NCI-H774 (cell line): ENCODE data around the gene GAS6.
"Not testable (repeated sequence)": the region's sequence is repeated elsewhere in the genome, so short reads cannot be mapped to it uniquely, and the experiment has no call there.

Experiments used
- DNase-seq: peaks from one replicate; lab custom pipeline; 2025; lab: John Stamatoyannopoulos, UW

The GAS6 gene

DNA sequence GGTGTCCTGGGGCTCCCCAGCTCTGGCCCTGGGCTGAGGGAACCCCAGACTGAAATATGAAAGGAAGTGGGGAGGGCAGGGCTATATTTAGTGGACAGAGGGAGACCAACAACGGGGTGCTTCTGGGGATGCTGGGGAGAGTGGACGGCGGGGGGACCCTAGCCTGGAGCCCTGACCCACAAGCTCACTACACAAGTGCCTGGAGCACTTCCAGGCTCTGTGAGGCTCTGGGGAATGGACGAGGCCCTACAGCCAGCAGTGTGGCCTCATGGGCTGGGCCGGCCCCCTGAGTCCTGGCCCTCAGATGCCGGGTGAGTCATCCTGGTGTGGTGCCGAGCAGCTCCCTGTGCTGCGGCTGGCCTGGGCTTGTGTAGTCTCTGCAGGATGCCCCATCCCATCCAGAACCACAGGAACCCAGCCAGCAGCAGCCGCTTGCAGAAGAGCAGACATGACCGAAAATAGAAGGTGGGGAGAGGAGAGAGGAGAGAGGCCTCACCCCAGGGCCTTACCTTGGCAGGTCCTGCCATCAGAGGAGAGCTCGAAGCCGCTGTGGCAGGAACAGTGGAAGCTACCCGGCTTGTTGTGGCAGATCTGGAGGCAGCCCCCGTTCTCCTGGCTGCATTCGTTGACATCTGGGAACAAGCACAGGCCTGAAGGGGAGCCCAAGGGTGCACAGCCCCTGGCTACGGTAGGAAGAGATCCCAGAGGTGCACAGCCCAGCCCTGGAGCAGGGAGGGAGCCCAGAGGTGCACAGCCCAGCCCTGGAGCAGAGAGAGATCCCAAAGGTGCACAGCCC lies 26.1 kb downstream of the GAS6 start:
- DNase-seq, result no peak

DNA sequence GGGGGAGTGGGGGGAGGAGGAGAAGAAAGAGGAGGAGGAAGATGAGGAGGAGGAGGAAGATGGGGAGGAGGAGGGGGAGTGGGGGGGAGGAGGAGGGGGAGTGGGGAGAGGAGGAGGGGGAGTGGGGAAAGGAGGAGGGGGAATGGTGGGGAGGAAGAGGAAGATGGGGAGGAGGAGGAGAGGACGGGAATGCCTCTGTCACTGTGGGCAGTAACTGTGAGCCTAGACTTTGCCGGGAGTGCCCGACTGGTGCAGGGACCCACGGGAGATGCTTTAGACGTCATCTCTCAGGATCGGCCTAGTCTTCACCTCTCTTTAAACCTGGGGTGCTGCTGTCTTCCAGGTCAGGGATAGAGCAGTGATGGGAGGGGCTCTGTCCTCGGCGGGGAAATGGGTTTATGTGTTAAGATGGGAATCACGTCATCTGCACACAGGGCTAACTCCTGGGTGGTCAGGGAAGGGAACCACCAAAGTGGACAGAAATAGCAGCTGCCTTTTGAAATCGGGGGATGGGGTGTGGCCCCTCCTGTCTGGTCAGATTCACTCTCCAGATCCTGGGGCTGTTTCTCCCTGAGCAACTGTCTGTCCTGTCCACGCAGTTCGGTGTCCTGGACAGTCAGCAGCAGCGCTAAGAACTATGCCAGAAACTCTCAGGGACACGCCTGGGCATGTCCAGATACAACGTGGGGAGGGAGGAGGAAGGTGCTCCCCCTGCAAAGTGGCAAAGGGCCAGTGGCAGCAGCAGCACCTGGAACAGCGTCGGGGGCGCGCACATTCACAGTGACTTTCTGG lies 26.9 kb downstream of the GAS6 start:
- no peak for DNase-seq

DNA sequence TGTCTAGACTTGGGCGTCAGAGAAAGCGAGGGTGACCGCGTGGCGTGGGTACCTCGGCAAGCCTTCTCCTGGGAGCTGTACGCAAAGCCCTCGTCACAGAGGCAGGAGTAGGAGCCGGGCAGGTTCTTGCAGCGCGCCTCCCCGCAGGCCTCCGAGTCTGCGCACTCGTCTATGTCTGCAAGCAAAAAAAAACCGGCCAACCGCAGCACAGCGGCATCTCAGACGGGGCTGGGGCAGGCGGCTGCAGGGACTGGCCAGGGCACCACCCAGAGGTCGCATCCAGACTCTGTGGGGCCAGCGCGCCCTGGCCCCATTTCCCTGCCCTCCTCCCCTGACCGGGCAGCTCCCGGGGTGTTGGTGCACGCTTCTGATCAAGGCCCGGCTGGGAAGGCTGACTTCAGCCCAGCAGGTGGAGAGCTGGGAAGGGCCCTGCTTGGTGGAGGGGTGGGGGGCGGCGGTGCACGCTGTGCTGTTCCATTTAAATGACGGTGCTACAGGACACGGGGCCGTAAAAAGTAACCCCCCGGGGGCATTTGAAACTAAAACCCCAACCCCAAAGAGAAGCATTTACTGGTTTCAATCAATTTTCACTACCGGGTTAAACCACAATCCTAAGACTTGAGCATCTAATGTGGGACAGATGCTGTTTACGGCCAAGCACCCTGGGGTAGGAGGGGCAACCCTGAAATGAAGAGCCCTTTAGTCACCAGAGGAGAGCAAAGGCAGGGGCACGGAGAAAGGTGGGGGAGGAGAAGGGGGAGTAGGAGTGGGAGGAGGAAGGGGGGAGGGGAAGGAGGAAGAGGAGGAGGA lies 28.2 kb downstream of the GAS6 start:
- no peak for DNase-seq

- DNase-seq, result no peak
These were observed 29.2 kb downstream of the GAS6 start for GRCh38 chr13:113834496-113835200.

GRCh38 chr13:113834006-113834405 lies 29.9 kb downstream of the GAS6 start:
- DNase-seq, result not testable (repeated sequence)

DNA sequence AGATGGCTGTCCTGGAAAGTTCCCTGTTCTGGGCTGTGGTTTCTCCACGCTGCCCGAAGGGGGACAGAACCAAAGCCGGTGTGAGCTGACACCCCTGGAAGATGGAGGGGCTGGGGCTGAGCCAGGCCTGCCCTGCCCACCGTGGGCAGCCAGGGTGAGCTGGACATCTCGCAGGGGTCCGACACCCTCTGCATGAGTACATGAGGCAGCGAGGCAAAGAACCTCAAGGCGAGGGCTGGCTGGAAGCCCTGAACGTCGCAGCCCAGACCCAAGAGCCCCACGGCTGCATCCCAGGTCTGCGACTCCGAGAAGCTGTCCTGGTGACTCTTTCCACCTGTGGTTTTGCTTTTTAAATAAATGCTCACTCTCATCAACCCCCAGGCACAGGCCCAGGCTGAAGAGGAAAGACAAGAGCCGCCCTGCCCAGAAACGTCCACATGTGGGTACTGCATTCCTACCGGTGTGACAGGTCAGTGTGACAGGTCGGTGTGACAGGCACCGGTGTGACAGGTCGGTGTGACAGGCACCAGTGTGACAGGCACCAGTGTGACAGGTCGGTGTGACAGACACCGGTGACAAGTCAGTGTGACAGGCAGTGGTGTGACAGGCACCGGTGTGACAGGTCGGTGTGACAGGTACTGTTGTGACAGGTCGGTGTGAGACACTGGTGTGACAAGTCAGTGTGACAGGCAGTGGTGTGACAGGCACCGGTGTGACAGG lies 30.6 kb downstream of the GAS6 start:
- DNase-seq, result no peak

- no peak for DNase-seq
These were observed 31.2 kb downstream of the GAS6 start for GRCh38 chr13:113832631-113833030.

- DNase-seq, result no peak
These were observed 31.7 kb downstream of the GAS6 start for GRCh38 chr13:113832205-113832604.

GRCh38 chr13:113831061-113831460 lies 32.8 kb downstream of the GAS6 start:
- no peak for DNase-seq

GRCh38 chr13:113830426-113830950 lies 33.4 kb downstream of the GAS6 start:
- not testable (repeated sequence) for DNase-seq

DNA sequence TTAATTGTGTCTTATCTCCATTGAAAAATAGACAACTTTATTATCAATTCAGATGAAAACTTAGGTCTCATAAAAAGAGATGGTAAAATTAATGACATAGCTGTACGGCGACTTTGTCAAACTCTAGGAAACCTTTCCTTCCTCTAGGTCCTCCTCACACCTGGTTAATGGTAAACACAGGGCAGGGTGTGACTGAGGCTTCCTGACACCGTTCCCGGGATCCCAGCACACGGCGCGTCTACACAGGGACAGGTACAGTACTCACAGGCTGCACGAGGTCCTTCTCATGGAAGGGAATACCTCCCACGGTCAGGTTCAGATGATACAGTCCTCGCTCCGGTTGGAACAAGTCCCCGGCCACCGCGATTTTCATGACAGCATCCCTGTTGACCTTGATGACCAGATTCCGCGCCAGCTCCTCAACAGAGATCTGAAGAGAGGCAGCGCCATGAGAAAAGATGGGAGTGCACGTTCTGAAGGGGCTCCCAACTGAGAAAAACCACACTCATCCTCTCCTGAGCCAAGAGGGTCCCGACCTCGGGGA lies 35.5 kb downstream of the GAS6 start:
- DNase-seq, result no peak

- DNase-seq, result no peak
These were observed 36.9 kb downstream of the GAS6 start for GRCh38 chr13:113827021-113827420.

- not testable (repeated sequence) for DNase-seq
These were observed 37.4 kb downstream of the GAS6 start for GRCh38 chr13:113826446-113826845.

GRCh38 chr13:113825841-113826240 lies 38.0 kb downstream of the GAS6 start:
- DNase-seq, result no peak

GRCh38 chr13:113823771-113824170 lies 40.1 kb downstream of the GAS6 start:
- no peak for DNase-seq

DNA sequence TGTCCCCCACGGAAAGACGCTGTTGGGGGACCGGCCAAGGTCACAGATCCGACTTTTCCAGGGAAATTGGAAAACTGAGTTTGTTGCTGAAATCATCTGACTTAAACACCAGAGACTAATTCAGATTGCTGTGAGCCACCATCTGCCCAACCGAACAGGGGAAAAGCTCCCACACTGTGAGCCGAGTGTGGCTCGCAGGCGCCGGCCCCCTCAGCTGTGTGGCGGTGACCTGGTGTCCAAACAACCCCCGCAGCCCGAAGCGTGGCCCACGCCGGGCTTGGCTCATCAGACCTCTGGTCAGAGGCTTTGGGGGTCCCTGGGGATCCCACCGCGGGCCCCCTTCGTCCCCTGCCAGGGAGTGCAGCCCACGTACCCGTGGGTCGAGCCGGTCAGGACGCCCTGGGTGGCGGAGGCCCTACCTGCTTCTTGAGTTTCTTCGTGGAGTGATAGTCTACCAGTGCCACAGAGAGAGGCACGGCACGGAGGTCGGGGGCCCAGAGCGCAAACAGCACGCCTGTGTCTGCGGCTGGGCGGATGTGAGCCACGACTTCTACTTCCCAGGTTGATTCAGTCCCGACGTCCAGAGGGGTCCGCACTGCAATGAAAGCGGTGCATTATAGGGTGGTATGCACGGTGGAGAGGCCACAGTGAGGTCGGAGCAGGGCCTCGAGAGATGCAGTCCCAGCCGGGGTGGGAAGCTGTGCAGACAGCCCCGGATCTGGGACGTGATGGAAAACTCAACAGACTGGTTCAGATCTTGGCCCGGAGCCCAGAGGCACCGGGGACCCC lies 40.7 kb downstream of the GAS6 start:
- no peak for DNase-seq

DNA sequence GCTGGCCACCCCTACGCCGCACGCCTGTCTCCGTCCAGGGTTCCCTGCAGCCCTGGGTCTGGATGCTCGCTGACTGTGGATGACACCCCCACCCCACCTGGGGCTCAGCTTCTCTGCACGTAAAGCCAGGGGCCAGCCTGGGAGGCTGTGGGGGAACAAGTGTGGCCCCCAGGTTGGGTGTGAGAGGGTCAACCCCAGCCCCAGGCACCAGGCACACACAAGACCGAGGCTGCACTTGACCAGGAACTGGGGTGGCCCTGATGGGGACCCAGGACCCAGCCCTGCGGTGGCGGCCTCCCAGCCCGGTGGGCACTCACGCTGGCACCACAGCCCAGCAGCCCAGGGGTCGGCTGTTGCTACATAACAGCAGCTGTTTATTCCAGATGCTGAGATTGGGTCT lies 41.6 kb downstream of the GAS6 start:
- DNase-seq, result no peak

DNA sequence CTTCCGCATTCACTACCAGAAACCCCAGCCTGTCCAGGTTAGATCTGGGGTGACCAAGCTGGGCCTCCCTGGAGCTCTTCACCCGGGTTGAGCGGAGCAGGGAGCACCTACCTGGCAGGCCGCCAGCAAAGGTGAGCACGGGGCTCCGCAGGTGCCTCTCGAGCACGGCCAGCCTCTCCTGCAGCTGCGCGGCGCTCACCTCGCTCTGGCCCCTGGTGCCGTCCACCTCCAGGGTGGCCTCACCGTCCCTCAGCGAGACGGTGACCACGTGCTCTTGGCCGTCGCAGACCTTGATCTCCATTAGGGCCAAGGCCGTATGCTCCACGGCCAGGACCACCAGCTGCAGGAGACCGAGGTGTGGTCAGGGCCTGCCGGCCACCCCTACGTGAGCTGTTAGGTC lies 42.0 kb downstream of the GAS6 start:
- DNase-seq, result peak; percentile 23

DNA sequence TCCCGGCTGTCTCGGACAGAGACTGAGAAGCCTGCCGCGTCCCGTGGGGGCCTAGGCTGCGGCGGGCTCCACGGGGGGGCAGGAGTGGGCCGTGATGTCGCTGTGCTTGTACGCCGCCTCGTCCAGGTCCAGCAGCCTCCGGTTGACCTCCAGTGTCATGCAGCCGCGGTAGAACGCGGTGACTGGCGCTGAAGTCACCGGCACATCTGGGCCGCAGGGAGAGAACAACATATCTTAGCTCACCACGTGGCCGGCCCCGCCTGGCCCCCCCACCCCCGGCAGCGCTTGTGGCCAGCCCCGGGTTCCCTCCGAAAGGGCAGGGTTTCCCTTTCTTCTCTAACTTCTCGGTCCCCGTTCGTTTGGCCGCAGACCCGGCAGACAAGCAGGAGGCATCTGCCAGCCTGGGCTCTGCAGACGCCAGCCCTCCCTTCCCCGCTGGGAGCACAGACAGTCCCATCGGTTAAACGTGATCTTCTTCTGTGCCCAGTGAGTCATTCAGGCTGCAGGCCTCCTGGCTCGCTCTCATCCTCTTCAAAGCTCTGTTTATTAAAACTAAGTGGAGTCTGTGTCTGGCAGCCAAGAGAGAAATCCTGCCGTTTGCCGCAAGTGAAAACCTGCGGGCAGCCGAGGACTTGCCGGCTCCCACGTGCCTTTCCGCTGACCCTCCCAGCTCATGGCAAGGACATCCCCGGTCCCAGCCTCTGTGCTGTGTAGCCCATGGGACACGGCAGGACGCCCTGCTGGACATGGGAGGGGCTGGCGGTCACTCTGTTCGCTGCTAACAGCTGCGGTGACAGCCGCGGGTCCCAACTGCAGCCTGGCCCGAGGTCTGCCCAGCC lies 42.8 kb downstream of the GAS6 start:
- DNase-seq, result peak; percentile 27
